Measurements from ENCODE around the gene RECQL5.

DNA sequence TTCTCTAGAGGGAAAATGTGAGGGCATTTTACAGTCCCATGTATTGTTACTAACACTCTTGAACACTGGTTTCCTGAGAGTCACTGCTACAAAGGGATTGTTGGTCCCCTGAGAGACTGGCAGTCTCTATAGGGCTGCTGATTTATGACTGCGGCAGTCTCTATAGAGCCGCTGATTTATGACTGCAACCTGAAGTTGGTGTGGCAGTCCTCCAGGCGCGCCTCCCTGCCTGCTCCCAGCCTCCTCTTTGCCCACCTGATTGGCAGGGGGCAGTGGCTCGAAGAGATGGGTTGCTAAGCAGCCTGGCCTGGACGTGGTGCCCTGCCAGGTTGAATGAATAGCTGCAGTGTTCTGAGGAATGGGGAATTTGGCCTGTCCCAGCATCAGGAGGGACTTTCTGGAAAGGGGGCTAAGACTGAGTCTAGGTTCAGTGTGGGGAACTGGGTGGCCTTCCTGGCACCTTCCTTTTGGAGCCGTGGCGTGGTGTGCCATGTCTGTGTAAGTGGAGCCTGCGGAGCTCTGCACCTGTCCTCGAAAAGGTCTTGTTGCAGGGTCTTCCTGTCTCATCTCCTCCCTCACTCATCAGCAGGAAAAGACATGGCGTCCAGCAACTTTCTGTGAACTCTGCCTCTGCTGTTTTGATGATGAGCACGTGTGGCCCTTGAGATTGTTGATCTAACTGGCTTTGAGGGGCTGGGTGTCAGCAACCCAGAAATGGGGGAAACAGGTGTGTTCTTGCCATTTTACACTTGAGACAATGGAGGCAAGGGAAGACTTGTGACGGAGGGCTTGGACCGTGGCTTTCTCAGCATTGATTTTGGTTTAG, 25.1 kb upstream of the RECQL5 start:
- TF ChIP-seq, protein P1, sequence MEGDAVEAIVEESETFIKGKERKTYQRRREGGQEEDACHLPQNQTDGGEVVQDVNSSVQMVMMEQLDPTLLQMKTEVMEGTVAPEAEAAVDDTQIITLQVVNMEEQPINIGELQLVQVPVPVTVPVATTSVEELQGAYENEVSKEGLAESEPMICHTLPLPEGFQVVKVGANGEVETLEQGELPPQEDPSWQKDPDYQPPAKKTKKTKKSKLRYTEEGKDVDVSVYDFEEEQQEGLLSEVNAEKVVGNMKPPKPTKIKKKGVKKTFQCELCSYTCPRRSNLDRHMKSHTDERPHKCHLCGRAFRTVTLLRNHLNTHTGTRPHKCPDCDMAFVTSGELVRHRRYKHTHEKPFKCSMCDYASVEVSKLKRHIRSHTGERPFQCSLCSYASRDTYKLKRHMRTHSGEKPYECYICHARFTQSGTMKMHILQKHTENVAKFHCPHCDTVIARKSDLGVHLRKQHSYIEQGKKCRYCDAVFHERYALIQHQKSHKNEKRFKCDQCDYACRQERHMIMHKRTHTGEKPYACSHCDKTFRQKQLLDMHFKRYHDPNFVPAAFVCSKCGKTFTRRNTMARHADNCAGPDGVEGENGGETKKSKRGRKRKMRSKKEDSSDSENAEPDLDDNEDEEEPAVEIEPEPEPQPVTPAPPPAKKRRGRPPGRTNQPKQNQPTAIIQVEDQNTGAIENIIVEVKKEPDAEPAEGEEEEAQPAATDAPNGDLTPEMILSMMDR (conservative IDR thresholded peaks at IDR 0.05 in 1 of 2, IDR thresholded peaks at IDR 0.05 in 1 of 2; ENCODE audit: low read depth in 1 of 2, low read length in 2 of 2) = no peak
- no peak for TF ChIP-seq EZH2 (IDR thresholded peaks at IDR 0.05; ENCODE audit: low read length, missing control alignments)

Data from fibroblast of lung (primary cell).